Activated CD8-positive, alpha-beta memory T cell treated with anti-CD3 and anti-CD28 coated beads, Interleukin-2, amount 50 U/mL, for 1 hour (primary cell): ENCODE measurements around the gene KIF2B.
"Not testable (repeated sequence)": the region's sequence is repeated elsewhere in the genome, so short reads cannot be mapped to it uniquely, and the experiment has no call there.

Source experiments
- DNase-seq: peaks from one replicate; pipeline ENCODE4 v3.0.0-alpha.2; 2020; ENCODE audit errors: extremely low read depth

The KIF2B gene

GRCh38 chr17:53822764-53823163 lies at the start of gene KIF2B:
Gene KIF2B (plus strand): TSS chr17:53822927. CDS start chr17:53823034, 107 bp downstream.
- no peak for DNase-seq

GRCh38 chr17:53780320-53780719 lies 42.4 kb upstream of the KIF2B start:
- no peak for DNase-seq

GRCh38 chr17:53791551-53791950 lies 31.2 kb upstream of the KIF2B start:
- DNase-seq, result no peak

GRCh38 chr17:53792451-53792850 lies 30.3 kb upstream of the KIF2B start:
- DNase-seq, result no peak

- no peak for DNase-seq
Measured at GRCh38 chr17:53792997-53793396, 29.7 kb upstream of the KIF2B start.

- DNase-seq, result no peak
Measured at GRCh38 chr17:53794875-53795274, 27.9 kb upstream of the KIF2B start.

- no peak for DNase-seq
Measured at GRCh38 chr17:53796642-53797041, 26.1 kb upstream of the KIF2B start.

GRCh38 chr17:53797501-53797900 lies 25.2 kb upstream of the KIF2B start:
- DNase-seq, result no peak

GRCh38 chr17:53804437-53804836 lies 18.3 kb upstream of the KIF2B start:
- DNase-seq, result no peak

GRCh38 chr17:53806473-53806872 lies 16.3 kb upstream of the KIF2B start:
- DNase-seq, result no peak

GRCh38 chr17:53807286-53807685 lies 15.4 kb upstream of the KIF2B start:
- no peak for DNase-seq

- DNase-seq, result no peak
Measured at GRCh38 chr17:53818271-53818670, 4.5 kb upstream of the KIF2B start.

- no peak for DNase-seq
Measured at GRCh38 chr17:53818929-53819328, 3.8 kb upstream of the KIF2B start.

GRCh38 chr17:53819956-53820355 lies 2.8 kb upstream of the KIF2B start:
- no peak for DNase-seq

GRCh38 chr17:53823341-53824050 lies 769 bp downstream of the KIF2B start:
- no peak for DNase-seq

GRCh38 chr17:53834771-53835170 lies 12.0 kb downstream of the KIF2B start:
- not testable (repeated sequence) for DNase-seq

- DNase-seq, result no peak
Measured at GRCh38 chr17:53837131-53837530, 14.4 kb downstream of the KIF2B start.

GRCh38 chr17:53844491-53845107 lies 21.9 kb downstream of the KIF2B start:
- no peak for DNase-seq

- DNase-seq, result not testable (repeated sequence)
Measured at GRCh38 chr17:53871128-53871527, 48.4 kb downstream of the KIF2B start.
